ENCODE measurements around the gene LASP1NB.
"Not testable (repeated sequence)": the region's sequence is repeated elsewhere in the genome, so short reads cannot be mapped to it uniquely, and the experiment has no call there.

Gene LASP1NB

DNA sequence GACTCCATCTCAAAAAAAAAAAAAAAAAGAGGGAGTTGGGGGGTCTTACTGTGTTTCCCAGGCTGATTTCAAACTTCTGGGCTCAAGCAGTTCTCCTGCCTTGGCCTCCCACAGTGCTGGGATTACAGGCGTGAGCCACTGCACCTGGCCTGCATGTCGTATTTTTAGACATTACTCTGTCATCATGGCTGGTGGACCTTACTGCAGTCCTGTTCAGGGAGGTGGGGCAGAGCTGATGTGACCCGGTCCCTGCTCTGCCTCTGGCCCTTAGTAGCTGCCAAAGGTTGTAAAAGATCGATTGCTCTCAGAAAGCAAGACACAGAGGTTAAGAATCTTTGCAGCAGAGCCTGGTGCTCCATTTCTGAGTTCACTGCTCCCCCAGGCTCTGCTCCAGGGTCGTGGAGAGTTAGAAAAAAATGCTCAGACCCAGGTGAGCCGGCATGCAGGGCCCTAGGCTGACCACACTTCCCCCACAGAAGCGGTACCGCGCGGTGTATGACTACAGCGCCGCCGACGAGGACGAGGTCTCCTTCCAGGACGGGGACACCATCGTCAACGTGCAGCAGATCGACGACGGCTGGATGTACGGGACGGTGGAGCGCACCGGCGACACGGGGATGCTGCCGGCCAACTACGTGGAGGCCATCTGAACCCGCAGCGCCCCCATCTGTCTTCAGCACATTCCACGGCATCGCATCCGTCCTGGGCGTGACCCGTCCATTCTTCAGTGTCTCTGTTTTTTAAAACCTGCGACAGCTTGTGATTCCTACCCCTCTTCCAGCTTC lies 7.1 kb upstream of the LASP1NB start:
- DNase-seq (ENCODE audit: low read depth): no peak

DNA sequence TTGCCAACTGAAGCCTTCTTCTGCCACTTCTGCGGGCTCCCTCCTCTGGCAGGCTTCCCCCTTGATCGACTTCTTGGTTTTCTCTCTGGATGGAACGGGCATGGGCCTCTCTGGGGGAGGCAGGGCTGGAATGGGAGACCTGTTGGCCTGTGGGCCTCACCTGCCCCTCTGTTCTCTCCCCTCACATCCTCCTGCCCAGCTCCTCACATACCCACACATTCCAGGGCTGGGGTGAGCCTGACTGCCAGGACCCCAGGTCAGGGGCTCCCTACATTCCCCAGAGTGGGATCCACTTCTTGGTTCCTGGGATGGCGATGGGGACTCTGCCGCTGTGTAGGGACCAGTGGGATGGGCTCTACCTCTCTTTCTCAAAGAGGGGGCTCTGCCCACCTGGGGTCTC lies 6.5 kb upstream of the LASP1NB start:
- no peak for DNase-seq (ENCODE audit: low read depth)

DNA sequence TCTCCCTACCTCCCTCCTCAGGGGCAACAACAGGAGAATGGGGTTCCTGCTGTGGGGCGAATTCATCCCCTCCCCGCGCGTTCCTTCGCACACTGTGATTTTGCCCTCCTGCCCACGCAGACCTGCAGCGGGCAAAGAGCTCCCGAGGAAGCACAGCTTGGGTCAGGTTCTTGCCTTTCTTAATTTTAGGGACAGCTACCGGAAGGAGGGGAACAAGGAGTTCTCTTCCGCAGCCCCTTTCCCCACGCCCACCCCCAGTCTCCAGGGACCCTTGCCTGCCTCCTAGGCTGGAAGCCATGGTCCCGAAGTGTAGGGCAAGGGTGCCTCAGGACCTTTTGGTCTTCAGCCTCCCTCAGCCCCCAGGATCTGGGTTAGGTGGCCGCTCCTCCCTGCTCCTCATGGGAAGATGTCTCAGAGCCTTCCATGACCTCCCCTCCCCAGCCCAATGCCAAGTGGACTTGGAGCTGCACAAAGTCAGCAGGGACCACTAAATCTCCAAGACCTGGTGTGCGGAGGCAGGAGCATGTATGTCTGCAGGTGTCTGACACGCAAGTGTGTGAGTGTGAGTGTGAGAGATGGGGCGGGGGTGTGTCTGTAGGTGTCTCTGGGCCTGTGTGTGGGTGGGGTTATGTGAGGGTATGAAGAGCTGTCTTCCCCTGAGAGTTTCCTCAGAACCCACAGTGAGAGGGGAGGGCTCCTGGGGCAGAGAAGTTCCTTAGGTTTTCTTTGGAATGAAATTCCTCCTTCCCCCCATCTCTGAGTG lies 5.9 kb upstream of the LASP1NB start:
- no peak for DNase-seq (ENCODE audit: low read depth)

DNA sequence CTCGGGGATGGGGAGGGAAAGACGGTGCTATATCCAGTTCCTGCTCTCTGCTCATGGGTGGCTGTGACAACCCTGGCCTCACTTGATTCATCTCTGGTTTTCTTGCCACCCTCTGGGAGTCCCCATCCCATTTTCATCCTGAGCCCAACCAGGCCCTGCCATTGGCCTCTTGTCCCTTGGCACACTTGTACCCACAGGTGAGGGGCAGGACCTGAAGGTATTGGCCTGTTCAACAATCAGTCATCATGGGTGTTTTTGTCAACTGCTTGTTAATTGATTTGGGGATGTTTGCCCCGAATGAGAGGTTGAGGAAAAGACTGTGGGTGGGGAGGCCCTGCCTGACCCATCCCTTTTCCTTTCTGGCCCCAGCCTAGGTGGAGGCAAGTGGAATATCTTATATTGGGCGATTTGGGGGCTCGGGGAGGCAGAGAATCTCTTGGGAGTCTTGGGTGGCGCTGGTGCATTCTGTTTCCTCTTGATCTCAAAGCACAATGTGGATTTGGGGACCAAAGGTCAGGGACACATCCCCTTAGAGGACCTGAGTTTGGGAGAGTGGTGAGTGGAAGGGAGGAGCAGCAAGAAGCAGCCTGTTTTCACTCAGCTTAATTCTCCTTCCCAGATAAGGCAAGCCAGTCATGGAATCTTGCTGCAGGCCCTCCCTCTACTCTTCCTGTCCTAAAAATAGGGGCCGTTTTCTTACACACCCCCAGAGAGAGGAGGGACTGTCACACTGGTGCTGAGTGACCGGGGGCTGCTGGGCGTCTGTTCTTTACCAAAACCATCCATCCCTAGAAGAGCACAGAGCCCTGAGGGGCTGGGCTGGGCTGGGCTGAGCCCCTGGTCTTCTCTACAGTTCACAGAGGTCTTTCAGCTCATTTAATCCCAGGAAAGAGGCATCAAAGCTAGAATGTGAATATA lies 4.8 kb upstream of the LASP1NB start:
- no peak for DNase-seq (ENCODE audit: low read depth)

DNA sequence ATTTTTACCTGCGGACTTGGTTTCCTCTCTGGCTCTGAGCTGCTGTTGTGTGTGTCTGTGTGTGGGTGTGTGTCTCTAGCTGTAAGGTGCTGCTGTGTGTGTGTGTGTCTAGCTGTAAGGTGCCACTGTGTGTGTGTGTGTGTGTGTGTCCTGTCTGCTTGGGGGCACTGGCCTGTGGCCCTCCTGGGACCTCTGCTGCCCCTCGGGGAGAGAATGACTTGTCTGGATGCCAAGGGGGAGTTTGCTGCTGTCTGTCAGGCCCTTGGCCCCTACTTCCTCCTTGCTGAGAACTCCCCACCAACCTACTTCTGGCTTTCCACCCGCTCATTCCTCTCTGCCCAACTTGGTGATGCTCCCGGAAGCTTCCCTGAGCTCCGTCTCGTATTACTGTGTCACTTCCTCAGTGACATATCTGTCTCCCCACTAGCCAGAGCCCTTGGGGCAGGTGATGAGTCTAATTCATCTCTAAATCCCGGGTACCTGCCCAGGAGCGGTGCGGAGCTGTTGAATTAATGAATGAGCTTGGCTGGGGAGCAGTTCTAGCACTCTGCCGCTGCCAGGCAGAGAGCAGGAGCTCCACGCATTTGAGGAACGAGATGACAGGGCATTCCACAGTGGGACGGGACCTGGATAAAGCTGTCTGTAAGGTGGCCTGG lies 3.5 kb upstream of the LASP1NB start:
- DNase-seq (ENCODE audit: low read depth): no peak

DNA sequence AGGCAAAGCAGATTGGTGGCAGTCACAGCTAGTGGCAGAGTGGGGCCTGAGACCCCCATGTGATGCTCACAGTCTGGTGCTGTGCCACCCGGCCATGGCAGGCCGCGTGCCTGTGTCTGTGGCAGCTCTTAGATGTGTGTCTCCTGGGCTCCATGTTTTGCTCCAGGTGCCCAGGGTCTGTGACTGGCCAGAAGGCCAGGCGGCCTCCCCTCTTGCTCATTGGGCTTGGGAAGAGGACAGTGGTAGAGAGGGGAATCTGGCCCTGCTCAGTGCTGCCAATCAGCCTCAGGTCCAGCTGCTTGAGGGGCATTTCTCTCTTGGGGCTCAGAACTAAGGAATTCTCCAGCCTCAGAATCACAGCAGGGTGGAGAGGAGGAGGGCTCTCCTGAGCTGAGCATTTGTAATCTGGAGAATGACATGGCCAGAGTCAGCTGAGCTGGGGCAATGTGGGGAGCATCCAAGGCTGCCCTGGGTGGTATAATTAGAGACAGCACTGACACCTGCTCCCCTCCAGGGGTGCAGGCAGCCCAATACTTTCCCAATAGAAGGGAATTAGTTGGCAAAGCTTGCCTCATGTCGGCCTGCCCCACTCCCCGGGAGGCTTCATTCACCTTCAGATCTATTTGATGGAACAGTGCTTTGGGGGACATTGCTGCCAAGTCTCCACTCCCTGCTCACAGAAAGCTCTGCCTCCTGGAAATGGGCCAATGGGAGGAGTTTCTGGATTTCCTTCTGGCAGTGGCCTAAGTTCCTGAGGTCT lies 2.7 kb upstream of the LASP1NB start:
- DNase-seq (ENCODE audit: low read depth): no peak

DNA sequence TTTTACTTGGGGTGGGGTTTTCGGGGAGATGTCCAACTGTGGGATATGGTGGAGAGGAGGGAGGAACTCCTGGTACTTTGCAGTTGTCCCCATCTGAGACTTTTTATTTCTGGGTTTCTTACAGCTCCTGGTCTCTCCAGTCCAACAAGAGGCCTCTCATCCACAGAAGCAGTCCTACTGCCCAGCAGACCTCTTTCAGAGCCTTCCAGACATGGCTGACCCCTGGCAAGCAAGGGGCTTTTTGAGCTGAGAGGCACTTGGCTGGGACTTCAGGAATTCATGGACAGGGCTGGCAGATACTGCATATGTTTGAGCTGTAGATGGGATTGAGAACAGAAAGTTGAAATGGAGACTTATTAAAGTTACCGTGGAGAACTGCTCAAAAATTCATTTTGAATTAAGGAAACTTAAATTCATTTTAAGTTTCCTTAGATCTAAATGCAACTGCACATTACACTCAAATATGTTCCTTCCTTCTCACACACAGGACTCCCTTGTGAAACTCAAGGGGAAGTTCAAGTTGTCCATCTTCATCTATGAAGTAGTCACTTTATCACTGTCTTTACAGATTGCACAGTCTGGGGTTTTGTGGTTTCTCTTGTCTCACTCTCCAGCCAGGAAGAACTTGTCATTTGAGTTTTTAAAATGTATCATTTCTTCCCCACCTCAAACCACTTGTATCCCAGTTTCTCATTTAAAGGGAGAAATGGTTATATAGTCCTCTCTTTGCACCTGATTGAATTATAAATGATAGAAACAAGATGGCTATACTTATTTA lies 1.1 kb downstream of the LASP1NB start:
- DNase-seq (ENCODE audit: low read depth): no peak

DNA sequence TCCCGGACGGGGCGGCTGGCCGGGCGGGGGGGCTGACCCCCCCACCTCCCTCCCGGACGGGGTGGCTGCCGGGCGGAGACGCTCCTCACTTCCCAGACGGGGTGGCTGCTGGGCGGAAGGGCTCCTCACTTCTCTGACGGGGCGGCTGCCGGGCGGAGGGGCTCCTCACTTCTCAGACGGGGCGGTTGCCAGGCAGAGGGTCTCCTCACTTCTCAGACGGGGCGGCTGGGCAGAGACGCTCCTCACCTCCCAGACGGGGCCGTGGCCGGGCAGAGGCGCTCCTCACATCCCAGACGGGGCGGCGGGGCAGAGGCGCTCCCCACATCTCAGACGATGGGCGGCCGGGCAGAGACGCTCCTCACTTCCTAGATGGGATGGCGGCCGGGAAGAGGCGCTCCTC lies 5.4 kb downstream of the LASP1NB start:
- not testable (repeated sequence) for DNase-seq (ENCODE audit: low read depth)

DNA sequence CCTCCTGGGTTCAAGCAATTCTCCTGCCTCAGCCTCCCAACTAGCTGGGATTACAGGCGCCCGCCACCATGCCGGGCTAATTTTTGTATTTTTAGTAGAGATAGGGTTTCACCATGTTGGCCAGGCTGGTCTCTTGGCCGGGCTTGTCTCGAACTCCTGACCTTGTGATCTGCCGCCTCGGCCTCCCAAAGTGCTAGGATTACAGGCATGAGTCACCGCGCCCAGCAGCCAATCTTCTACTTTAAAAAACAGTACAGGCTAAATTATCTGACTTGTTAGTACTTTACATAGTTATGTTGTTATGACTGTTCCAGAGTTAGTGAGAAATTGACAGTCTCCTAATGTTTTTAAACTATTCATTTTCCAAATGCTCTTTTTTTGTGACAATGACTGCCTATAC lies 8.5 kb downstream of the LASP1NB start:
- not testable (repeated sequence) for DNase-seq (ENCODE audit: low read depth)

DNA sequence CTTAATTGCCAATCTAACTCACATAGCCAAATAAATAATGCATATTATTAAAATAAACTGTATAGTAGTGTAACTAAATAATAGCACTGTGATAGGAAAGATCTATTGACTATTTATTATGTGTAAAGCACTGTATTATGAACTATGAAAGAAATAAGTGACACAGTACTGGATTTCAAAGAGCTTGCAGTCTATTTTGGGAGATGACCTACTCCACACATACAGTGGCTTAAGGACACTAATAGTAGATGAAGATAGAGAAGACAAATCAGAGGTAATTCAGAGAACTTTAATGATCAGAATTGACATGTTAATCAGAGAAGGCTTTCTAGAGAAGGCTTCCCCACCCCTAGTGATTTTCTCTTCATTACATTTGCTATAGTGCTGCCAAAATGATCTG lies 14.6 kb downstream of the LASP1NB start:
- no peak for DNase-seq (ENCODE audit: low read depth)

DNA sequence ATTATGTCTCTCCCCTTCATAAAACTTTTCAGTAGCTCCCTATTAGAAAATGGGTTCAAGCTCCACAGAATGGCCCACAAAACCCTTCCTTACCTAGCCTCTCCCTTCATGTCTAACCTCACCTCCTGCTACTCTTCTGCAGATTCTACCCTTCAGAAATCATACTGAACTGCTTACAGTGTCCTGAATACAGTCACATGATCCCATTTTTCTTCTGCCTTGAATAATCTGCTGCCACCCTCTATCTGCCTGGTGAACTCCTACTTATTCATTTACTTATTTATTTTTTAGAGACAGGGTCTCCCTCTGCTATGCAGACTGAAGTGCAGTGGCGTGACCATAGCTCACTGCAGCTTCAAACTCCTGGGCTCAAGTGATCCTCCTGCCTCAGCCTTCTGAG lies 15.0 kb downstream of the LASP1NB start:
- DNase-seq (ENCODE audit: low read depth): no peak

DNA sequence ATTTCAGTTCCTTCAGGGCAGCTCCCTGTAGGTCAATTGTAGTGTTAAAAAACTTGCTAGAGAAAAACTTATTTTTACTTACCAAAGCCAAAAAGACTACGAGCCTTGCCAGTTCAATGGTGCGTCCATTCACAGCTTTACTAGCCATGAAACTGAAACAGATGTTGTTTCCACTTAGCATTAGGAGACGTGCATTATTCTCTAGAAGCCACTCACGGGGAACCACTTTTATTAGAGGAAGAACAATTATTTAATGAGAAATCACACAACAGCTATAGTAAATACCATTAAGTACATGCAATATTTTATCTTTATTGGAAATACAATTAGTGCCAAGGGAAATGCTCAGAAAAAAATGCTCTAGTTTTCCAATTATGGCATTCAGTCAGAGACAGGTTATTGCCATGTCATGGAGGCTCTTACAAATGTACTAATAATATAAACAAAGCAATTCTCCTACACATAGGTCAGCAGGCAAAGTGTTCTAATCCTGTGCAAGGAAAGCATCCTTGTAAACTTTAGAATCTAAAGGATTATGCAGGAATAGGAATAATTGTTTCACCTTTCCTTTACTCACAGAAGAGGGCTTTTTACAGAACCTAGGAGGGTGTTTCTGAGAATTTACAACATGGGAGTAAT lies 17.4 kb downstream of the LASP1NB start:
- DNase-seq (ENCODE audit: low read depth): no peak

DNA sequence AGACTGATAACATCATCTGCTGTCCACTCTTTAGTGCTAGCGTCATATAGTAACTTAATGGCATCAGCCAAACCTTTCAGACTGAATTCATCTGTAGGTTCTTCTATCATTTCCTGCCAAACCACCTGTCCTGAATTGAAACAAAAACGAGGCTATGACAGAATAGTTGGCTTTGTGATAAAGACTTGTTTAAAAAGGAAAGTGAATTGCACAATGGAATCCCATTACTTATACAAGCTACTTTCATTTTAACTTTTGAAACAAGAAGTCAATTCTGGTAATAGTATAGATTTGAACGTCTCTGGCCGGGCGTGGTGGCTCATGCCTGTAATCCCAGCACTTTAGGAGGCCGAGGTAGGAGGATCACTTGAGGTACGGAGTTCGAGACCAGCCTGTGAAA lies 18.2 kb downstream of the LASP1NB start:
- DNase-seq (ENCODE audit: low read depth): no peak

DNA sequence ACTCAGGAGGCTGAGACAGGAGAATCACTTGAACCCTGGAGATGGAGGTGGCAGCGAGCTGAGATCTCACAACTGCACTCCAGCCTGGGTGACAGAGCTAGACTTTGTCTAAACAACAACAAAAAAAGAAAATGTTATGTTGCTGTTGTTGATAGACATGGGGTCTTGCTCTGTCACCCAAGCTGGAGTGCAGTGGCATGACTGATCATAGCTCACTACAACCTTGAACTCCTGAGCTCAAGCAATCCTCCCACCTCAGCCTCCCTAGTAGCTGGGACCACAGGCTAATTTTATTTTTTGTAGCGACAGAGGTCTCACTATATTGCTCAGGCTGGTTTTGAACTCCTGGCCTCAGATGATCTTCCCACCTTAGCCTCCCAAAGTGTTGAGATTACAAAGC lies 21.8 kb downstream of the LASP1NB start:
- DNase-seq (ENCODE audit: low read depth): no peak

DNA sequence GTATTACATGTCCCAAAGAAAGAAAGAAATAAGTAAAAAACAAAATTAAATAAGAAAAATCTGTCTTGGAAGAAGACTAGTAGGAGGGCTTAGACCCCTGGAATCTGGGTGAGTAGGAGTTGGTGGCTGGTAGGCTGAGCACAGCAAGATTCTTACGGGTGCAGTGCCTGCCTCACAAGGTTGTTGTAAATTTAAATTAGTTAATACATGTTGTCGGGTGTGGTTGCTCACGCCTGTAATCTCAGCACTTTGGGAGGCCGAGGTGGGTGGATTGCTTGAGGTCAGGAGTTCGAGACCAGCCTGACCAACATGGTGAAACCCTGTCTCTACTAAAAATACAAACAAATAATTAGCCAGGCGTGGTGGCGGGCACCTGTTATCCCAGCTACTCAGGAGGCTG lies 28.4 kb downstream of the LASP1NB start:
- not testable (repeated sequence) for DNase-seq (ENCODE audit: low read depth)

DNA sequence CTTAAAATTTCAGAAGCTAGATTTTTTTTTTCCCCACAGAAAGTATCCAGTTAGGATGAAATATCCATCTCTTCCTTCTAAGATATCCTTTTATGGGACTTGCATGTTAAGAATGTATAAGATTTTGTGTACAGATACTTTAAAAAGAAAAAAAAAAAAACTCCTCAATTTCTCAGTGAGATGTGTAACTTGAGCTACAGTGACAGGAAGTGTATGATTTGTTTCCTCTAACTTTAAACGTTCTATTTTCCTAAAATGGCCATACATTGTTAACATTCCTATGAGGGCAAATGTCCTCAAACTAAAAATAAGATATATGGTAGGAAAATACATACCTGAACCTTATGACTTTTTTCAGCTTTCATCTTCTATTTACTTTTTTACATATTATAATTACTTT lies 32.9 kb downstream of the LASP1NB start:
- no peak for DNase-seq (ENCODE audit: low read depth)

DNA sequence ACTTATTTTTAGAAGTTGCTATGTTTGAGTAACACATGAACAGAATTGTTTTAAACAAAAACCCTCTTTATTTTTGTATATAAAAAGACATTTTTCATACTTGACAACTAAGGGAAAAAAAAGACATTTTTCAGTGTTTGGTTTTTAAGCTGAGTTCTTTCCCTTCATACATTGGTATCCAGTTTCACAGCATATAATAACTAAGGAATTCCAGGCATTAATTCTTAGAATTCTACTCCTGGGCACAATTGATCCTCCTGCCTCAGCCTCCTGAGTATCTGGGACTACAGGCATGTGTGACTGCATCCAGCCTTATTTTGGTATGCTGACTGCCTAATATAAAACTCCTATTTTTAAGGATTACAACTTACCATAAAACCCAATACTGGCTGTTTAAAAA lies 33.3 kb downstream of the LASP1NB start:
- DNase-seq (ENCODE audit: low read depth): no peak

DNA sequence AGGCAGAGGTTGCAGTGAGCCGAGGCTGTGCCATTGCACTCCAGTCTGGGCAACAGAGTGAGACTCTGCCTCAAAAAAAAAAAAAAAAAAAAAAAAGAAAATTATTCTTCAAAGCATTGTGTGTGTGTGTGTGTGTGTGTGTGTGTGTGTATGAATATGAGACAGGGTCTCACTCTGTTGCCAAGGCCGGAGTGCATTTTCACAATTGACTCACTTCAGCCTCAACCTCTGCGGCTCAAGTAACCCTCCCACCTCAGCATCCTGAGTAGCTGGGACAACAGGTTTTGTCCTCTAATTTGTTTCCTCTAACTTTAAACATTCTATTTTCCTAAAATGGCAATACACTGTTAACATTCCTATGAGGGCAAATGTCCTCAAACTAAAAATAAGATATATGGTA lies 34.1 kb downstream of the LASP1NB start:
- DNase-seq (ENCODE audit: low read depth): no peak

DNA sequence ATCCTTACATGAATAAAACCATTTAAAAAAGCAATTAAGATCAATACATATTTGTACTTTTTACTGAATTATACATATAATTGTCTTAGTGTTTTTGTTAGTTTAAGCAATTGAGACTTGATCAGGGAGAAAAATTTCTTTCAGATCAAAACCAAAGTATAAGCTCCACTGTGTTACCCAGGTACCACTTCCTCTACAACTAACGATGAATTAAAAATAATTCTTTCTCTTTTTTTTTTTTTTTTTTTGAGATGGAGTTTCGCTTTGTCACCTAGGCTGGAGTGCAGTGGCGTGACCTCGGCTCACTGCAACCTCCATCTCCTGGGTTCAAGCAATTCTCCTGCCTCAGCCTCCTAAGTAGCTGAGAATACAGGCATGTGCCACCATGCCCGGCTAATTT lies 35.0 kb downstream of the LASP1NB start:
- DNase-seq (ENCODE audit: low read depth): no peak

DNA sequence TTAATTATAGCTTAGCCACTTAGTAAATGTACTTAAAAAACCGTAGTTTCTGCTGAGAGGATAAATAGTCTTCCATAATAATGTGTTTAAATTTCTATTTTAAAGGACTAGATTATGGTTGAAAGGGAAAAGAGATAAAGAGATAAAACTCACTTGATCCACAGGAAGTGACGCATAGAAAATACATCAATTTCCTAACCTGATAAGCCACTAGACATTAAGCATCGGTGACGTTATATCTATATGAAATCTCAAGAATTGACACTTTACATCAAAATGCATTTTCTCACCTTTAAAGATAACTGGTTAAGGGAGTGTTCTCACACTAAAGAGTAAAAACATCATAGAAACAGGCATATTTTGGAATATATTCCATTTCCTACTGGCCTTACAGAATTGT lies 36.0 kb downstream of the LASP1NB start:
- no peak for DNase-seq (ENCODE audit: low read depth)
